ENCODE data around the gene PTPN22. TPM values are rescaled to one million over a fixed set of nuclear protein-coding genes. Genes with fewer than 3 reads are reported as not detected.

Gene PTPN22
- total and polyA plus RNA-seq, 9 donors, result 0.24 to 4.2 (median 1.6) TPM

DNA sequence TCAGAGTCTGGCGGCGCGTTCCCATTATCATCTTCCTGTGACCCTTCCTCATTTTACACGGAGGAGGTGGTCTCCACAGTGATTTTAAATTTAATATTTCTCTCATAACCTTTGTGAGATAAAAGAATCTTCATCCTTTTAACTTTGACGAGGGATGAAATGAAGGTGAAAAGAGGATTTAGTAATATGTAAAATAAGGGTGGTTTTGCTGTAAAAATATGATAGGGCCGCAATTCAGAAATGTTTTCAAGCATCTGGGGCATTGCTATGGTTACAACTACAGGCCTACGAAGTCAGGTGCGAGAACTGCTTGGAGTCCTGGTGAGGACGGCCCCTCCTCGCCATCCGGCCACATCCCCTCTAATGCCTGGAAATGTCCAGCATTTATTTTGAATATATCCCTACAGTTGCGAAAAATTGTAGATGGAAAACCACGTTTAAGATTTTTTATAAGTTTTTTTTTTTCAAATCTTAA lies 58.8 kb downstream of the PTPN22 start:
- H3K27ac ChIP-seq, result peak overlapping the region; percentile 27 to 96
- 14 to 22% (median 16%) methylated on average over 13 of the region's 13 CpGs for WGBS, 3 donors
- H3K27me3 ChIP-seq, result no peaks in the 10 kb centered on the region
- no peaks in the 10 kb centered on the region for H3K36me3 ChIP-seq
- intact Hi-C loops (cut with DNase I), result no loop called here
- peaks cover 4% of the 10 kb centered on the region for H3K4me1 ChIP-seq (ENCODE audit: insufficient read depth)
- TF ChIP-seq, protein P1, sequence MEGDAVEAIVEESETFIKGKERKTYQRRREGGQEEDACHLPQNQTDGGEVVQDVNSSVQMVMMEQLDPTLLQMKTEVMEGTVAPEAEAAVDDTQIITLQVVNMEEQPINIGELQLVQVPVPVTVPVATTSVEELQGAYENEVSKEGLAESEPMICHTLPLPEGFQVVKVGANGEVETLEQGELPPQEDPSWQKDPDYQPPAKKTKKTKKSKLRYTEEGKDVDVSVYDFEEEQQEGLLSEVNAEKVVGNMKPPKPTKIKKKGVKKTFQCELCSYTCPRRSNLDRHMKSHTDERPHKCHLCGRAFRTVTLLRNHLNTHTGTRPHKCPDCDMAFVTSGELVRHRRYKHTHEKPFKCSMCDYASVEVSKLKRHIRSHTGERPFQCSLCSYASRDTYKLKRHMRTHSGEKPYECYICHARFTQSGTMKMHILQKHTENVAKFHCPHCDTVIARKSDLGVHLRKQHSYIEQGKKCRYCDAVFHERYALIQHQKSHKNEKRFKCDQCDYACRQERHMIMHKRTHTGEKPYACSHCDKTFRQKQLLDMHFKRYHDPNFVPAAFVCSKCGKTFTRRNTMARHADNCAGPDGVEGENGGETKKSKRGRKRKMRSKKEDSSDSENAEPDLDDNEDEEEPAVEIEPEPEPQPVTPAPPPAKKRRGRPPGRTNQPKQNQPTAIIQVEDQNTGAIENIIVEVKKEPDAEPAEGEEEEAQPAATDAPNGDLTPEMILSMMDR (IDR thresholded peaks at IDR 0.05), result no peak
- peak; percentile 8 for TF ChIP-seq POLR2A (IDR thresholded peaks at IDR 0.05)
- no peaks in the 10 kb centered on the region for H3K9me3 ChIP-seq
- peak in 4 of 5 donors; percentile 17 to 47 (median 30) for DNase-seq
- H3K4me3 ChIP-seq, result peak overlapping the region; percentile 43

DNA sequence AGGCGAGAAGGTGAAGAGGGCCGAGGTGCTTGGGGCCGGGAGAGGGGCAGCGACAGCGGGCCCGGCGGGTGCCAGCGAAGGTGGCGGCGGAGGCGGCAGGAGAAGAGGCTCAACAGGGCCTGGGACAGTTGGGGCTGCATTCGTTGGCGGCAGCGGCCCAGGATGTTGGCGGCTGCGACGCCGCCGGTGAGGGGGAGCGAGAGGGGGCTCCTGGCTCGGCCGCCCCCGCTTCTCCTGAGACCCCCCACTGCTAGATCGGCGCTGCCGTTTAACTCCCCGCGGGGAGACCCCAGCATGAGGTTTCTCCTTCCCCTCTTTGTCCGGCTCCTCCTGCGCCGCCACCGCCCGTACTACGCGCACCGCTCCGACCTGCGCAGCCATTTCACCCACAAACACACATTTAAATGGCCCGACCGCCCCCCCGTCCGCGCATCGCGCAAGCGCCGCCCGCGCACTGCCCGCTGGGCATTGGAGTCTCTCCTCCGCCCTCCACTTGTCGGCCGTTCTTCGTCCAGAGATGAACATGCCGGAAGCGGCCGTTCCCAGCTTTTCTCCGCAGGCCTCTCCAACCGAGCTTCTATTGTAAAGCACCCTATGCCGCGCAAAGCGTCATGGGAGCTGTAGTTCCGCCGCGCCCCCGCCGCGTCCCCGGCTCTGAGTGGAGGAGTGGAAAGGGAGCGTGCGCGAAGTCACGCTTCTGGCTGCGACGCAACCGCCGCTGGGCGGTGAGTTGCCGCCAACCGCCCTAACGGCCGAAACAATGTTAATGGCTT lies 59.4 kb downstream of the PTPN22 start, which contains the start of gene RSBN1:
TSS of gene RSBN1 (minus strand) at position 589 of the 773 bp plus-strand sequence. CDS start at position 525, 64 bp downstream.
- intact Hi-C loops (cut with DNase I), result no loop called here
- DNase-seq, result peak; percentile 97 to 99 (median 98)
- 0 to 1% (median 0%) methylated on average over 81 to 82 of the region's 82 CpGs for WGBS, 3 donors
- no peak for TF ChIP-seq EP300 (IDR thresholded peaks at IDR 0.05)
- TF ChIP-seq, protein P1 (IDR thresholded peaks at IDR 0.05), result peak in 1 of 3 donors; percentile 9
- TF ChIP-seq POLR2A (IDR thresholded peaks at IDR 0.05), result peak; percentile 79
- peaks cover 4% of the 10 kb centered on the region for H3K4me1 ChIP-seq (ENCODE audit: insufficient read depth)
- peak within 1 kb of the TSS; percentile 93 to 96 for H3K27ac ChIP-seq
- no peaks in the 10 kb centered on the region for H3K27me3 ChIP-seq
- peak within 1 kb of the TSS; percentile 77 for H3K4me3 ChIP-seq
- H3K9me3 ChIP-seq, result no peaks in the 10 kb centered on the region
- H3K36me3 ChIP-seq, result no peaks in the 10 kb centered on the region

DNA sequence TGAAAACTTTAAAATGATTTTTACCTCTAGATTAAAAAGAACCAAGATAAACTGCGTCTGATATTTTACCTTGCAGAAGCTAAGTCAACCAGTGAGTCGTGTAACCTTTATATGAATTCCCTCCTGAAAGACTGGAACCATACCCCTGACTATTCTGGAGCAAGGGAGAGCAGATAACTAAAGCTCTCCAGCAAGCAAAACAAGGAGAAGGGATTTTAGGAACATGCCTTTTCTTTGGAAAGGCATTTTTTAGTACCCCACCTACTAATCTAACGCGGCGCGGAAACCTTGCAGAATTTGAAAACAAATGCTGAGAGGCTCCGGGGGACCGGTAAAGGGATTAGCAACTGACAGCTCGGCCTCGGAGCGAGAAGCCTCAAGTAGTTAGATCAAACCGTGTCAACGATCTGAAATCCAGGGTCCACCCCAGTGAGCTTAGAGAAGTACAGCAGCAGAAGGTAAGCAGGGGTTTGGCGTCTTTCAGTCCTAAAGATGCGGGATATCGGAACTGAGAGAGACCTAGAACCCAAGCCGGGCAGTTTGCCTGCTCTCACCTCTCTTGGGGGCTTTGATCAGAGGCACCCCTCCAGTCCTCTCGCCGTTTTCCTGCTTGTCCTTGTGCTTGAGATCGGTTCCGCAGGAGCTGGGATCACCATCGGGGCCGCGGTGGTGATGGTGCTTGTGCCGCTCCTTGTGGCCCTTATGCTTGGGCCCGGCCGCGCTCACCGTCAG lies 60.2 kb downstream of the PTPN22 start:
- peaks cover 4% of the 10 kb centered on the region for H3K4me1 ChIP-seq (ENCODE audit: insufficient read depth)
- peak overlapping the region; percentile 93 to 96 for H3K27ac ChIP-seq
- H3K4me3 ChIP-seq, result peak overlapping the region; percentile 77
- H3K27me3 ChIP-seq, result no peaks in the 10 kb centered on the region
- H3K36me3 ChIP-seq, result no peaks in the 10 kb centered on the region
- intact Hi-C loops (cut with DNase I), result no loop called here
- WGBS, 3 donors, result 0% methylated on average over 22 to 29 of the region's 29 CpGs
- peak in 2 of 5 donors; percentile 59 to 70 for DNase-seq
- H3K9me3 ChIP-seq, result no peaks in the 10 kb centered on the region
- no peak for TF ChIP-seq POLR2A (IDR thresholded peaks at IDR 0.05)
- no peak for TF ChIP-seq EP300 (IDR thresholded peaks at IDR 0.05)
- TF ChIP-seq, protein P1 (IDR thresholded peaks at IDR 0.05), result no peak
